ENCODE data around the gene CDKAL1. TPM values are rescaled to one million over a fixed set of nuclear protein-coding genes. Genes with fewer than 3 reads are reported as not detected.

The CDKAL1 gene
- total RNA-seq, 1 experiment from 2014 or later = 13.8 TPM

GRCh38 chr6:20789162-20789561 is 254.9 kb downstream of the CDKAL1 start:
- Histone ChIP-seq H3K9ac (ENCODE audit: low read length) (no peak overlapping the region), H3K4me2 (ENCODE audit: low read length) (no peak overlapping the region), H3K9me2 (replicated peaks; ENCODE audit: low read length) (no peaks in the 10 kb centered on the region), H4K20me1 (ENCODE audit: low read length) (no peaks in the 10 kb centered on the region), H2AFZ (ENCODE audit: low read length) (no peak overlapping the region), H3K79me2 (ENCODE audit: low read length) (no peaks in the 10 kb centered on the region), H3K27me3 (ENCODE audit: low read length) (no peaks in the 10 kb centered on the region), H3K4me3 (ENCODE audit: low read length) (no peak overlapping the region), H3K36me3 (ENCODE audit: low read depth, low read length) (no peaks in the 10 kb centered on the region), H3F3A (ENCODE audit: low read length, unreplicated experiment) (no peaks in the 10 kb centered on the region), H3K27ac (ENCODE audit: low read length) (no peak overlapping the region), H3K9me3 (ENCODE audit: low read length) (no peaks in the 10 kb centered on the region), H3K4me1 (ENCODE audit: insufficient read depth, low read length) (no peaks in the 10 kb centered on the region)
- no TSS peak for BruUV-seq (replicated peaks)
- ATAC-seq (peak; percentile 55; the same call in 1 of the 2 replicates), DNase-seq (no peak)
- intact Hi-C loops (cut with micrococcal nuclease) = loop anchor here (5.0 kb wide), 1 partner anchor 803 kb away; the partner anchor contains the start of gene SOX4
- TF ChIP-seq CTCF (conservative IDR thresholded peaks at IDR 0.05; ENCODE audit: low read depth, low read length) (no peak), EZH2phosphoT487 (IDR thresholded peaks at IDR 0.05; ENCODE audit: borderline replicate concordance, low read length) (no peak), EZH2 (IDR thresholded peaks at IDR 0.05; ENCODE audit: low read length, unreplicated experiment) (no peak)
- ChIA-PET POLR2A (ENCODE audit: unreplicated experiment) (no interaction called here), CTCF (no interaction called here)

DNA sequence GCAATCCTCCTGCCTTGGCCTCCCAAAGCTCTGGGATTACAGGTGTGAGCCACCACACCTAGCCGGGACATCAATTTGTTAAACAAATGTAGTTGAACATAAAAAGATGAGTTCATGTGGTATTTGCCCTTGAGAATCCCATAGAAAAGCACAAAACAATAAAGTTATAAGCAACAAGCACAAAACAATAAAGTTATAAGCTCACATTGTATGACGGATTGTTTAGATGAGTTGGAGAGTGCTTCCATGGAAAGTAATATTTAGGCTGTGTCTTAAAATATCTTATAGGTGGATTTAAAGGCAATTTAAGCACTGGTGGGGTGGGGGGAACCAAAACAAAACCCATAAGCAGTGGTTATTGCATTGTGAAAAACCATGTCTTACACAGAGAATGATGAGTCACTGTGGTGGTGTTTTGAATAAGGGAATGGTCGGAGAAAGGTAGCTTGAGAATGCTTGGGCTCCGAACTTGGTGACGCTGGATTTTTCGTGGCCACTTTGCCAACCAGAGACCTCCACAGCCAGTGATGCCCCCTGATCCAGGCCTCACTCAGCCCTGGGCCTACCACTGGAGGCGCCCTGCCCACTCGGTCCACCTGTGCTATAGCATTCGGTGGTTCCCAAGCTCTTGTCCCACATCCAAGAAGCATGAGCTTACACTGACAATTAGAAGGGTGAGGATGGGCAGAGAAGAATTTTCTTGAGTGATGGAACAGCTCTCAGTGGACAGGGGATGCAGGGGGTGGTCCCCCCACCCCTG is 256.0 kb downstream of the CDKAL1 start:
- H3K4me3 ChIP-seq (ENCODE audit: low read length) = no peak overlapping the region
- H3K36me3 ChIP-seq (ENCODE audit: low read depth, low read length) = no peaks in the 10 kb centered on the region
- ChIA-PET CTCF (no interaction called here), POLR2A (ENCODE audit: unreplicated experiment) (no interaction called here)
- H3K9me3 ChIP-seq (ENCODE audit: low read length) = no peaks in the 10 kb centered on the region
- H3F3A ChIP-seq (ENCODE audit: low read length, unreplicated experiment) = no peaks in the 10 kb centered on the region
- ATAC-seq (no peak), DNase-seq (no peak)
- no peaks in the 10 kb centered on the region for H3K4me1 ChIP-seq (ENCODE audit: insufficient read depth, low read length)
- H3K9me2 ChIP-seq (replicated peaks; ENCODE audit: low read length) = no peaks in the 10 kb centered on the region
- TF ChIP-seq EZH2 (IDR thresholded peaks at IDR 0.05; ENCODE audit: low read length, unreplicated experiment) (no peak), EZH2phosphoT487 (IDR thresholded peaks at IDR 0.05; ENCODE audit: borderline replicate concordance, low read length) (no peak), CTCF (conservative IDR thresholded peaks at IDR 0.05; ENCODE audit: low read depth, low read length) (no peak)
- intact Hi-C loops (cut with micrococcal nuclease) = no loop called here
- BruUV-seq (replicated peaks) = no TSS peak
- no peaks in the 10 kb centered on the region for H3K79me2 ChIP-seq (ENCODE audit: low read length)
- H3K4me2 ChIP-seq (ENCODE audit: low read length) = no peak overlapping the region
- H2AFZ ChIP-seq (ENCODE audit: low read length) = no peak overlapping the region
- H3K9ac ChIP-seq (ENCODE audit: low read length) = no peak overlapping the region
- no peaks in the 10 kb centered on the region for H3K27me3 ChIP-seq (ENCODE audit: low read length)
- no peak overlapping the region for H3K27ac ChIP-seq (ENCODE audit: low read length)
- no peaks in the 10 kb centered on the region for H4K20me1 ChIP-seq (ENCODE audit: low read length)

- no peaks in the 10 kb centered on the region for H3K9me3 ChIP-seq (ENCODE audit: low read length)
- no TSS peak for BruUV-seq (replicated peaks)
- H3K4me3 ChIP-seq (ENCODE audit: low read length) = no peak overlapping the region
- ATAC-seq (no peak), DNase-seq (no peak)
- H3K4me2 ChIP-seq (ENCODE audit: low read length) = no peak overlapping the region
- no peaks in the 10 kb centered on the region for H3K9me2 ChIP-seq (replicated peaks; ENCODE audit: low read length)
- H3K27ac ChIP-seq (ENCODE audit: low read length) = no peak overlapping the region
- H3K36me3 ChIP-seq (ENCODE audit: low read depth, low read length) = no peaks in the 10 kb centered on the region
- H3K79me2 ChIP-seq (ENCODE audit: low read length) = no peaks in the 10 kb centered on the region
- H3K4me1 ChIP-seq (ENCODE audit: insufficient read depth, low read length) = no peaks in the 10 kb centered on the region
- H3K9ac ChIP-seq (ENCODE audit: low read length) = no peak overlapping the region
- no peak for TF ChIP-seq CTCF (conservative IDR thresholded peaks at IDR 0.05; ENCODE audit: low read depth, low read length)
- no peak for TF ChIP-seq EZH2 (IDR thresholded peaks at IDR 0.05; ENCODE audit: low read length, unreplicated experiment)
- no peak for TF ChIP-seq EZH2phosphoT487 (IDR thresholded peaks at IDR 0.05; ENCODE audit: borderline replicate concordance, low read length)
- no peaks in the 10 kb centered on the region for H3F3A ChIP-seq (ENCODE audit: low read length, unreplicated experiment)
- intact Hi-C loops (cut with micrococcal nuclease) = no loop called here
- POLR2A ChIA-PET (ENCODE audit: unreplicated experiment) = interaction anchor here (0.6 kb wide), 1 partner anchor 802 kb away, joined by 3 read pairs; the partner anchor contains the start of gene SOX4
- H4K20me1 ChIP-seq (ENCODE audit: low read length) = no peaks in the 10 kb centered on the region
- H2AFZ ChIP-seq (ENCODE audit: low read length) = no peak overlapping the region
- CTCF ChIA-PET = no interaction called here
- H3K27me3 ChIP-seq (ENCODE audit: low read length) = no peaks in the 10 kb centered on the region
Observed at GRCh38 chr6:20791074-20791473, 256.8 kb downstream of the CDKAL1 start.
